ENCODE results near the gene VRK1. TPM values are rescaled to one million over a fixed set of nuclear protein-coding genes. Genes with fewer than 3 reads are reported as not detected.

VRK1 gene
- total and polyA plus RNA-seq, 9 donors, result 7.8 to 31.7 (median 16.9) TPM

DNA sequence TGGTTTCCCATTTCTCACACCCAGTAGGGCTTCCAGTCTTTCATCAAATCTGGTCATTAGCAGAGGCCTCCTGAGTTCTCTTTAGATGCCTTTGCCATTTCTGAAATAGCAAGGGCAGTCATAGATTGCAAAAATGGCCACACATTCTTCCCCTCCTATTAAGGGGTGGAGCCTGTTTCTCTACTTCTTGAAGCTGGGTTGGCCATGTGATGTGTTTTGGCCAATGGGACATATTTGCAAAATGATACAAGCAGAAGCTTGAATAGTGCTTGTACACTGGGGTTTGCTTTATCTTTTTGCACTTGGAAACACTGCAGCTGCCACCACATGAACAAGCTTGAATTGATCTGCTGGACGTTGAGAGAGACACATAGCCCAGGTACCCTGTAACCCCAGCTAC lies 109.3 kb downstream of the VRK1 start:
- H3K9me3 ChIP-seq, result no peaks in the 10 kb centered on the region
- no peak overlapping the region for H3K27ac ChIP-seq
- TF ChIP-seq, protein P1, sequence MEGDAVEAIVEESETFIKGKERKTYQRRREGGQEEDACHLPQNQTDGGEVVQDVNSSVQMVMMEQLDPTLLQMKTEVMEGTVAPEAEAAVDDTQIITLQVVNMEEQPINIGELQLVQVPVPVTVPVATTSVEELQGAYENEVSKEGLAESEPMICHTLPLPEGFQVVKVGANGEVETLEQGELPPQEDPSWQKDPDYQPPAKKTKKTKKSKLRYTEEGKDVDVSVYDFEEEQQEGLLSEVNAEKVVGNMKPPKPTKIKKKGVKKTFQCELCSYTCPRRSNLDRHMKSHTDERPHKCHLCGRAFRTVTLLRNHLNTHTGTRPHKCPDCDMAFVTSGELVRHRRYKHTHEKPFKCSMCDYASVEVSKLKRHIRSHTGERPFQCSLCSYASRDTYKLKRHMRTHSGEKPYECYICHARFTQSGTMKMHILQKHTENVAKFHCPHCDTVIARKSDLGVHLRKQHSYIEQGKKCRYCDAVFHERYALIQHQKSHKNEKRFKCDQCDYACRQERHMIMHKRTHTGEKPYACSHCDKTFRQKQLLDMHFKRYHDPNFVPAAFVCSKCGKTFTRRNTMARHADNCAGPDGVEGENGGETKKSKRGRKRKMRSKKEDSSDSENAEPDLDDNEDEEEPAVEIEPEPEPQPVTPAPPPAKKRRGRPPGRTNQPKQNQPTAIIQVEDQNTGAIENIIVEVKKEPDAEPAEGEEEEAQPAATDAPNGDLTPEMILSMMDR (IDR thresholded peaks at IDR 0.05), result no peak
- TF ChIP-seq EP300 (IDR thresholded peaks at IDR 0.05) (no peak), POLR2A (IDR thresholded peaks at IDR 0.05) (no peak)
- no peaks in the 10 kb centered on the region for H3K36me3 ChIP-seq
- no peak for DNase-seq
- intact Hi-C loops (cut with DNase I), result no loop called here
- no peaks in the 10 kb centered on the region for H3K27me3 ChIP-seq
- 66 to 75% (median 72%) methylated on average over 1 of the region's 1 CpG for WGBS, 3 donors
- no peaks in the 10 kb centered on the region for H3K4me1 ChIP-seq (ENCODE audit: insufficient read depth)
- no peak overlapping the region for H3K4me3 ChIP-seq

DNA sequence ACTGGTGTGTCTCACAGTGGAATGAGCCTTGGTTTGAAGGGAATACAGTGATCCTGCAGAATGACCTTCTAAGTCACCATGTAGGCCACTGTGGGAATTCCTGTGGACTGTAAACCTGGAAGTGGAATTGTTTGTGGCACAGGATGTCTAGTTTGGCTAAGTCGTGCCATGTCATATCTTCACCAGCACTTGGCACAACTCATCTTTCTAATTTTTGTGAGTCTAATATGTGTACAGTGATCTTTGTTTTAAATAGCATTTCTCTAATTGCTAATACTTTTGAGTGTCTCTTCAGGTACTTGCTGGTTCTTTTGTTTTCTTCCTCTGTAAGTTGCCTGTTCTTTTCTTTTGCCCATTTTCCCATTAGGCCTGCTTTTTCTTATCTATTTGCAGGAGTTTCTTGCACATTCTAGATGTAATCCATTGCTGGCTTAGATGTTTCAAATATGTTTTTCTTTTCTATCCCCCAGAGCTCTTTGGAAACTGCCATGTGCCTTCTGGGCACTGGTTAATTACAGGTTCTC lies 112.7 kb downstream of the VRK1 start:
- no peak for DNase-seq
- Histone ChIP-seq H3K27me3 (no peaks in the 10 kb centered on the region), H3K4me1 (ENCODE audit: insufficient read depth) (no peaks in the 10 kb centered on the region), H3K27ac (no peak overlapping the region), H3K4me3 (no peak overlapping the region), H3K36me3 (no peaks in the 10 kb centered on the region), H3K9me3 (no peaks in the 10 kb centered on the region)
- 94% methylated on average over 1 of the region's 1 CpG for WGBS, 3 donors
- intact Hi-C loops (cut with DNase I), result no loop called here
- TF ChIP-seq EP300 (IDR thresholded peaks at IDR 0.05) (no peak), POLR2A (IDR thresholded peaks at IDR 0.05) (no peak)
- TF ChIP-seq, protein P1 (IDR thresholded peaks at IDR 0.05), result no peak

DNA sequence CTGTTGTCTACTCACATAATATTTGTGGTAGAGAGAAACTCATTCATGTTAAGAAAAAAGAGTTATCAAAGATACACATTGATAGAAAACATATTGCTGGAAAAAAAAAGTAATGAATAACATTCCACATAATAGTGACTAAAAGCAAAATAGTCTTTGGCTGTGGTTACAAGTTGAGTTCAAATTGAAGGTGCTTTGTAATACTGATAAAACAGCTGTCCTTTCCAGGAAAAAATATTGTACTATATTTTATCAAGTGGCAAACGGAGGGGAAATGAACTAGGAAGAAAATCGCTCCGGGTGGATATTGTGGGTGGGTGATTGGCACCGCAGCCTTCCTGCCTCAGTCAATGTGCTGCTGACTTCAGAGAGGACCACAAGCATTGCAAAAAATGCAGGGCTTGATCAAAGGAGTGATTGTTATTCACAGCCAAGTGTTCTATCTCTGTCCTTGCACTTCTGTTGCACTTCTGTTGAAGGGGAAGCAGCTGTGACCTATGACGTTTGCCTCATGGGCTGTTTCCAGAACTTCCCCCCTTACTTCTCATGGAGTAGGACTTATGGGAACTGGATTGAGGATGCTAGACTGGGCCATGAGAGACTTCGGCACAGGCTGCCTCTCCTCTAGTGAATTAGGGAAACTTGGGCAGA lies 114.4 kb downstream of the VRK1 start:
- H3K27me3 ChIP-seq, result no peaks in the 10 kb centered on the region
- TF ChIP-seq, protein P1 (IDR thresholded peaks at IDR 0.05), result no peak
- TF ChIP-seq EP300 (IDR thresholded peaks at IDR 0.05) (no peak), POLR2A (IDR thresholded peaks at IDR 0.05) (no peak)
- H3K9me3 ChIP-seq, result no peaks in the 10 kb centered on the region
- WGBS, 3 donors, result 2 to 21% (median 7%) methylated on average over 6 of the region's 6 CpGs
- no peak overlapping the region for H3K27ac ChIP-seq
- H3K4me3 ChIP-seq, result no peak overlapping the region
- DNase-seq, result no peak
- intact Hi-C loops (cut with DNase I), result no loop called here
- H3K4me1 ChIP-seq (ENCODE audit: insufficient read depth), result no peaks in the 10 kb centered on the region
- no peaks in the 10 kb centered on the region for H3K36me3 ChIP-seq

DNA sequence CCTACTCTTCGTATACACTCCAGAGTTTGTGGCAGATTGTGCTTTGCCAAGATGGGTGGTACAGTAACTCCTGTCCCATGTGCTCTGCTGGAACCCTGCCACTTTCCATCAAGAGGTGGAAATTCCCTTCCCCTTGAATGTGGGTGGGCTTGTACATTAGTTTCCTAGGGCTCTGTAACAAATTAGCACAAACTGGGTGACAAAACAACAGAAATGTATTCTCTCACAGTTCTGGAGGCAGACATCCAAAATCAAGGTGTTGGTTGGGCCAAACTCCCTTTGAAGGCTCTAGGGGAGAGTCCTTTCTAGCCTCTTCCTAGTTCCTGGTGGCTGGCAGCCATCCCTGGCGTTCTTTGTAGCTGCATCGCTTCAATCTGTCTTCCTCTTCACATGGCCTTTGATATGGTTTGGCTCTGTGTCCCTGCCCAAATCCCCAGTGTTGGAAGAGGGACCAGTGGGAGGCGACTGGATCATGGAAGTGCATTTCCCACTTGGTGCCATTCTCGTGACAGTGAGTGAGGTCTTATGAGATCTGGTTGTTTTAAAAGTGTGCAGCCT lies 117.5 kb downstream of the VRK1 start:
- H3K9me3 ChIP-seq, result no peaks in the 10 kb centered on the region
- H3K36me3 ChIP-seq, result no peaks in the 10 kb centered on the region
- no peak for DNase-seq
- H3K27ac ChIP-seq, result no peak overlapping the region
- intact Hi-C loops (cut with DNase I), result no loop called here
- no peak overlapping the region for H3K4me3 ChIP-seq
- no peak for TF ChIP-seq EP300 (IDR thresholded peaks at IDR 0.05)
- TF ChIP-seq, protein P1 (IDR thresholded peaks at IDR 0.05), result no peak
- TF ChIP-seq POLR2A (IDR thresholded peaks at IDR 0.05), result no peak
- H3K27me3 ChIP-seq, result no peaks in the 10 kb centered on the region
- WGBS, 3 donors, result 66 to 71% (median 68%) methylated on average over 5 of the region's 5 CpGs
- H3K4me1 ChIP-seq (ENCODE audit: insufficient read depth), result no peaks in the 10 kb centered on the region

Measured in ovary (tissue), 9 donors.